Activated T-cell treated with anti-CD3 and anti-CD28 coated beads for 1 hour (primary cell): ENCODE data around the gene ZNF687.
"Not testable (repeated sequence)": the region's sequence is repeated elsewhere in the genome, so short reads cannot be mapped to it uniquely, and the experiment has no call there.

Experiments
- DNase-seq: peaks from one replicate; pipeline ENCODE4 v3.0.0-alpha.2; 2020; ENCODE audit warnings: low read depth

ZNF687 gene

GRCh38 chr1:151281969-151282882 lies at the start of gene ZNF687:
ZNF687 (plus strand) TSS chr1:151282299; CDS start chr1:151286292, 3,993 bp downstream.
- peak; percentile 94 for DNase-seq

- no peak for DNase-seq
Observed at GRCh38 chr1:151235235-151235634, 46.9 kb upstream of the ZNF687 start.

- DNase-seq: no peak
Observed at GRCh38 chr1:151237678-151238466, 44.2 kb upstream of the ZNF687 start.

- DNase-seq: no peak
Observed at GRCh38 chr1:151238467-151238739, 43.7 kb upstream of the ZNF687 start.

- DNase-seq: no peak
Observed at GRCh38 chr1:151242442-151242841, 39.7 kb upstream of the ZNF687 start.

GRCh38 chr1:151243683-151244216 lies 38.3 kb upstream of the ZNF687 start:
- DNase-seq: no peak

- DNase-seq: no peak
Observed at GRCh38 chr1:151246786-151247185, 35.3 kb upstream of the ZNF687 start.

- DNase-seq: peak; percentile 43
Observed at GRCh38 chr1:151251656-151252470, 30.2 kb upstream of the ZNF687 start.

GRCh38 chr1:151254217-151255213 lies 27.6 kb upstream of the ZNF687 start, which contains the start of gene PSMD4:
PSMD4 (plus strand) TSS chr1:151254734; CDS start chr1:151254783, 49 bp downstream.
- peak; percentile 84 for DNase-seq

- no peak for DNase-seq
Observed at GRCh38 chr1:151255381-151255780, 26.7 kb upstream of the ZNF687 start.

- no peak for DNase-seq
Observed at GRCh38 chr1:151259351-151259750, 22.7 kb upstream of the ZNF687 start.

GRCh38 chr1:151265446-151266236 lies 16.5 kb upstream of the ZNF687 start:
- DNase-seq: no peak

GRCh38 chr1:151266315-151266714 lies 15.8 kb upstream of the ZNF687 start:
- DNase-seq: no peak

- no peak for DNase-seq
Observed at GRCh38 chr1:151266821-151267220, 15.3 kb upstream of the ZNF687 start.

GRCh38 chr1:151267760-151268159 lies 14.3 kb upstream of the ZNF687 start:
- DNase-seq: no peak

GRCh38 chr1:151273924-151274466 lies 8.1 kb upstream of the ZNF687 start:
- no peak for DNase-seq

GRCh38 chr1:151275341-151275740 lies 6.8 kb upstream of the ZNF687 start:
- DNase-seq: not testable (repeated sequence)

GRCh38 chr1:151277249-151277648 lies 4.8 kb upstream of the ZNF687 start:
- no peak for DNase-seq

GRCh38 chr1:151281225-151281968 lies 702 bp upstream of the ZNF687 start:
- DNase-seq: peak; percentile 96
